ENCODE results near the gene FADS1. TPM values are rescaled to one million over a fixed set of nuclear protein-coding genes. Genes with fewer than 3 reads are reported as not detected.
A peak's percentile ranks its signal among the peaks of the same experiment; 100 is the strongest.

Gene FADS1
- total RNA-seq, 1 experiment from 2014 or later: 442 TPM

- H3K36me3 ChIP-seq (ENCODE audit: insufficient read depth, low read length, poor library complexity, severe bottlenecking): peaks cover 89% of the 10 kb centered on the region
- CTCF ChIA-PET: no interaction called here
- intact Hi-C loops (cut with micrococcal nuclease; ENCODE audit: unreplicated experiment): no loop called here
- no peaks in the 10 kb centered on the region for H3K27me3 ChIP-seq (replicated peaks; ENCODE audit: insufficient read depth, low read depth, low read length, poor library complexity)
- POLR2A ChIA-PET (ENCODE audit: low non-redundant PET): no interaction called here
- H3K27ac ChIP-seq (ENCODE audit: low read depth, low read length, poor library complexity, severe bottlenecking): peak overlapping the region; percentile 97
- no peak for TF ChIP-seq EZH2 (IDR thresholded peaks at IDR 0.05; ENCODE audit: borderline replicate concordance, low read depth, low read length, poor library complexity, severe bottlenecking)
- TF ChIP-seq, protein P1, sequence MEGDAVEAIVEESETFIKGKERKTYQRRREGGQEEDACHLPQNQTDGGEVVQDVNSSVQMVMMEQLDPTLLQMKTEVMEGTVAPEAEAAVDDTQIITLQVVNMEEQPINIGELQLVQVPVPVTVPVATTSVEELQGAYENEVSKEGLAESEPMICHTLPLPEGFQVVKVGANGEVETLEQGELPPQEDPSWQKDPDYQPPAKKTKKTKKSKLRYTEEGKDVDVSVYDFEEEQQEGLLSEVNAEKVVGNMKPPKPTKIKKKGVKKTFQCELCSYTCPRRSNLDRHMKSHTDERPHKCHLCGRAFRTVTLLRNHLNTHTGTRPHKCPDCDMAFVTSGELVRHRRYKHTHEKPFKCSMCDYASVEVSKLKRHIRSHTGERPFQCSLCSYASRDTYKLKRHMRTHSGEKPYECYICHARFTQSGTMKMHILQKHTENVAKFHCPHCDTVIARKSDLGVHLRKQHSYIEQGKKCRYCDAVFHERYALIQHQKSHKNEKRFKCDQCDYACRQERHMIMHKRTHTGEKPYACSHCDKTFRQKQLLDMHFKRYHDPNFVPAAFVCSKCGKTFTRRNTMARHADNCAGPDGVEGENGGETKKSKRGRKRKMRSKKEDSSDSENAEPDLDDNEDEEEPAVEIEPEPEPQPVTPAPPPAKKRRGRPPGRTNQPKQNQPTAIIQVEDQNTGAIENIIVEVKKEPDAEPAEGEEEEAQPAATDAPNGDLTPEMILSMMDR (conservative IDR thresholded peaks at IDR 0.05; ENCODE audit: low read depth, low read length): no peak
- no peaks in the 10 kb centered on the region for H3K9me3 ChIP-seq (ENCODE audit: low read depth, low read length, poor library complexity, severe bottlenecking)
- H3K4me3 ChIP-seq (ENCODE audit: low read depth, low read length, poor library complexity, severe bottlenecking): no peak overlapping the region
- no peak for DNase-seq (ENCODE audit: low spot score)
- BruUV-seq (replicated peaks): no TSS peak
- H3K4me1 ChIP-seq (ENCODE audit: insufficient read depth, low read length, poor library complexity, severe bottlenecking): peaks cover 39% of the 10 kb centered on the region
Observed at GRCh38 chr11:61838501-61838900, 21.7 kb upstream of the FADS1 start.

GRCh38 chr11:61837411-61838005 lies 20.7 kb upstream of the FADS1 start:
- H3K4me1 ChIP-seq (ENCODE audit: insufficient read depth, low read length, poor library complexity, severe bottlenecking): peaks cover 49% of the 10 kb centered on the region
- no TSS peak for BruUV-seq (replicated peaks)
- CTCF ChIA-PET: no interaction called here
- no peaks in the 10 kb centered on the region for H3K27me3 ChIP-seq (replicated peaks; ENCODE audit: insufficient read depth, low read depth, low read length, poor library complexity)
- POLR2A ChIA-PET (ENCODE audit: low non-redundant PET): interaction anchor here (0.6 to 0.7 kb wide), 2 partner anchors 45 to 292 kb away, joined by 3 to 4 read pairs; no protein-coding TSS in a partner anchor
- no peak for DNase-seq (ENCODE audit: low spot score)
- no peak overlapping the region for H3K4me3 ChIP-seq (ENCODE audit: low read depth, low read length, poor library complexity, severe bottlenecking)
- intact Hi-C loops (cut with micrococcal nuclease; ENCODE audit: unreplicated experiment): no loop called here
- peaks cover 89% of the 10 kb centered on the region for H3K36me3 ChIP-seq (ENCODE audit: insufficient read depth, low read length, poor library complexity, severe bottlenecking)
- peak overlapping the region; percentile 97 for H3K27ac ChIP-seq (ENCODE audit: low read depth, low read length, poor library complexity, severe bottlenecking)
- no peaks in the 10 kb centered on the region for H3K9me3 ChIP-seq (ENCODE audit: low read depth, low read length, poor library complexity, severe bottlenecking)
- TF ChIP-seq, protein P1 (conservative IDR thresholded peaks at IDR 0.05; ENCODE audit: low read depth, low read length): no peak
- no peak for TF ChIP-seq EZH2 (IDR thresholded peaks at IDR 0.05; ENCODE audit: borderline replicate concordance, low read depth, low read length, poor library complexity, severe bottlenecking)

GRCh38 chr11:61836193-61836592 lies 19.4 kb upstream of the FADS1 start:
- peak overlapping the region; percentile 97 for H3K27ac ChIP-seq (ENCODE audit: low read depth, low read length, poor library complexity, severe bottlenecking)
- ChIA-PET CTCF (no interaction called here), POLR2A (ENCODE audit: low non-redundant PET) (no interaction called here)
- no peak for DNase-seq (ENCODE audit: low spot score)
- no TSS peak for BruUV-seq (replicated peaks)
- H3K9me3 ChIP-seq (ENCODE audit: low read depth, low read length, poor library complexity, severe bottlenecking): no peaks in the 10 kb centered on the region
- H3K27me3 ChIP-seq (replicated peaks; ENCODE audit: insufficient read depth, low read depth, low read length, poor library complexity): no peaks in the 10 kb centered on the region
- H3K4me3 ChIP-seq (ENCODE audit: low read depth, low read length, poor library complexity, severe bottlenecking): no peak overlapping the region
- peaks cover 89% of the 10 kb centered on the region for H3K36me3 ChIP-seq (ENCODE audit: insufficient read depth, low read length, poor library complexity, severe bottlenecking)
- intact Hi-C loops (cut with micrococcal nuclease; ENCODE audit: unreplicated experiment): no loop called here
- TF ChIP-seq EZH2 (IDR thresholded peaks at IDR 0.05; ENCODE audit: borderline replicate concordance, low read depth, low read length, poor library complexity, severe bottlenecking): no peak
- TF ChIP-seq, protein P1 (conservative IDR thresholded peaks at IDR 0.05; ENCODE audit: low read depth, low read length): no peak
- peaks cover 62% of the 10 kb centered on the region for H3K4me1 ChIP-seq (ENCODE audit: insufficient read depth, low read length, poor library complexity, severe bottlenecking)

All from A673 (cell line).